Keratinocyte (primary cell): ENCODE measurements around the gene MIR17HG. TPM values are rescaled to one million over a fixed set of nuclear protein-coding genes. Genes with fewer than 3 reads are reported as not detected.
"Not testable (repeated sequence)": the region's sequence is repeated elsewhere in the genome, so short reads cannot be mapped to it uniquely, and the experiment has no call there.

Experiments used
- DNase-seq: peaks from one replicate; pipeline ENCODE4 v3.0.0-alpha.2; 2011; ENCODE audit warnings: low read depth, missing footprints, low spot score
- FAIRE-seq: peaks from 2 replicates; lab custom pipeline; 2011; peaks lifted over from hg19 to GRCh38; lab: Jason Lieb, UNC
- H2AFZ ChIP-seq: 2 replicates; pipeline ENCODE4 v1.6.0; 2012; ENCODE audit warnings: low read length, control low read depth, inconsistent platforms; ENCODE audit not compliant: control insufficient read depth
- H3K27ac ChIP-seq: 2 replicates; pipeline ENCODE4 v1.5.1; 2011; ENCODE audit warnings: low read length; ENCODE audit not compliant: control insufficient read depth, insufficient read depth
- H3K27me3 ChIP-seq: 3 replicates; pipeline ENCODE4 v1.6.0; 2011; ENCODE audit warnings: low read length; ENCODE audit not compliant: control insufficient read depth, insufficient read depth; ENCODE audit errors: extremely low read depth
- H3K36me3 ChIP-seq, 2 experiments: 2 replicates in 1 of 2; 3 replicates in 1 of 2; pipeline ENCODE4 v1.5.1; 2011; ENCODE audit warnings: low read length in 2 of 2, mild to moderate bottlenecking in 1 of 2; ENCODE audit not compliant: control insufficient read depth in 2 of 2, insufficient read depth in 2 of 2; ENCODE audit errors: extremely low read depth in 1 of 2
- H3K4me1 ChIP-seq: 3 replicates; pipeline ENCODE4 v1.5.1; 2011; ENCODE audit warnings: low read length; ENCODE audit not compliant: control insufficient read depth, insufficient read depth; ENCODE audit errors: extremely low read depth
- H3K4me2 ChIP-seq: 3 replicates; pipeline ENCODE4 v1.6.0; 2011; ENCODE audit warnings: low read depth, low read length; ENCODE audit not compliant: control insufficient read depth, insufficient read depth; ENCODE audit errors: extremely low read depth
- H3K4me3 ChIP-seq, 3 experiments: fragments of 200-600 bp in 1 of 3; sonication (generic) in 1 of 3; 2 replicates in 2 of 3; 3 replicates in 1 of 3; pipeline ENCODE4 v1.5.1; 2011 to 2016; ENCODE audit warnings: low read length in 3 of 3, mild to moderate bottlenecking in 3 of 3, control low read depth in 2 of 3, inconsistent platforms in 1 of 3, low read depth in 1 of 3, mixed read lengths in 1 of 3, mixed run types in 1 of 3, moderate library complexity in 1 of 3; ENCODE audit not compliant: control insufficient read depth in 2 of 3, insufficient read depth in 2 of 3; ENCODE audit errors: extremely low read depth in 1 of 3
- H3K79me2 ChIP-seq: 2 replicates; pipeline ENCODE4 v1.6.0; 2012; ENCODE audit warnings: low read length; ENCODE audit not compliant: control insufficient read depth, insufficient read depth
- H3K9ac ChIP-seq: 3 replicates; pipeline ENCODE4 v1.6.0; 2011; ENCODE audit warnings: low read length; ENCODE audit not compliant: control insufficient read depth, insufficient read depth; ENCODE audit errors: extremely low read depth
- H3K9me1 ChIP-seq: 3 replicates; pipeline ENCODE4 v1.6.0; 2011; ENCODE audit warnings: low read length; ENCODE audit not compliant: control insufficient read depth, insufficient read depth; ENCODE audit errors: extremely low read depth
- H3K9me3 ChIP-seq: 2 replicates; pipeline ENCODE4 v1.5.1; 2012; ENCODE audit warnings: low read depth, low read length; ENCODE audit not compliant: control insufficient read depth
- H4K20me1 ChIP-seq: 3 replicates; pipeline ENCODE4 v1.6.0; 2011; ENCODE audit warnings: low read length; ENCODE audit not compliant: control insufficient read depth, insufficient read depth; ENCODE audit errors: extremely low read depth
- EZH2 ChIP-seq: IDR thresholded peaks from one replicate; pipeline ENCODE4 v1.6.1; 2012; ENCODE audit warnings: inconsistent platforms, mild to moderate bottlenecking, low read length, moderate library complexity
- dilution Hi-C: fragments of 300-500 bp; cut with MboI; formaldehyde crosslinking; loops from one replicate; pipeline ENCODE4 v1.7.0; 2020; ENCODE audit warnings: low sequenced_read_pairs; ENCODE audit not compliant: extremely low pct_ligation_motif_present
- polyA plus RNA-seq, 5 experiments: library from polyadenylated mRNA; depleted of rRNA in 3 of 5; stranded (reverse) in 3 of 5; stranded (forward) in 1 of 5; unstranded in 1 of 5; fragments of >200 nt; gene quantifications; 1 replicate in 1 of 5; 2 replicates in 3 of 5; 3 replicates in 1 of 5; pipeline versions ENCODE4 v1.2.1 to v1.2.3, GENCODE V29; 2011 to 2012; ENCODE audit warnings: missing spikeins in 2 of 5, low read depth in 1 of 5, low replicate concordance in 1 of 5
- TF ChIP-seq, protein P1 (sequence below), 3 experiments: IDR thresholded peaks in 1 of 3; conservative IDR thresholded peaks in 1 of 3; optimal IDR thresholded peaks in 1 of 3; 2 replicates in 2 of 3; 3 replicates in 1 of 3; pipeline versions ENCODE3 to v1.5.1; 2011; ENCODE audit warnings: low read length in 3 of 3, mild to moderate bottlenecking in 3 of 3, moderate library complexity in 2 of 3, control low read depth in 1 of 3, inconsistent platforms in 1 of 3; ENCODE audit not compliant: insufficient read depth in 2 of 3; ENCODE audit errors: extremely low read depth in 1 of 3

The MIR17HG gene
- polyA plus RNA-seq, 1 donor (not counting 4 experiments of a cell fraction or from before 2014, with no cell fraction given) = 2.9 TPM

DNA sequence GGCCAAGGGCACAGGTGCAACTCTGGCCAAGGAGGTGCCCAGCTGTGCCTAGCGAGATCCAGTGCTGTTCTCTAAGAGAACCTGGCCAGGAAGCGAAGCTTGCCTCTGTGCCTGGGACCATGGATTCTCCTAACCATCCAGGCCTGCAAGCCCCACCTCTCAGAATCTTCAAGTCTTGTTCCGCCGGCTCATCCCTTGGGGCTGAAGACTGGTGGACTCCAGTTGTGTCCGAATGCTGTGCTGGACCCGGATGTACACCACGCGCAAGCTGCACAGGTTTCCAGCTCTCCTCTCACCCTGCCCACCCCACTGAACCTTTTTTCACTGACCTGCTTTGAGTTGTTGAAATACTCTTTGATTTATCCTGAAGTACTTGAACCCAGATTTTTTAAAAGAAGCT is 27.5 kb upstream of the MIR17HG start:
- dilution Hi-C loops = no loop called here
- DNase-seq = no peak
- H2AFZ ChIP-seq = no peak overlapping the region
- no peaks in the 10 kb centered on the region for H3K9me1 ChIP-seq
- no peak overlapping the region for H3K4me3 ChIP-seq
- no peaks in the 10 kb centered on the region for H3K79me2 ChIP-seq
- H3K27me3 ChIP-seq = no peaks in the 10 kb centered on the region
- FAIRE-seq = no peak
- no peaks in the 10 kb centered on the region for H3K9me3 ChIP-seq
- no peaks in the 10 kb centered on the region for H3K4me1 ChIP-seq
- no peak overlapping the region for H3K9ac ChIP-seq
- H4K20me1 ChIP-seq = no peaks in the 10 kb centered on the region
- TF ChIP-seq EZH2 = no peak
- H3K27ac ChIP-seq = no peak overlapping the region
- H3K4me2 ChIP-seq = no peak overlapping the region
- H3K36me3 ChIP-seq = no peaks in the 10 kb centered on the region

GRCh38 chr13:91320990-91321389 is 26.5 kb upstream of the MIR17HG start:
- H3K4me1 ChIP-seq, H3K9ac ChIP-seq, H3K79me2 ChIP-seq, H3K9me1 ChIP-seq, H4K20me1 ChIP-seq, FAIRE-seq, DNase-seq, H3K4me2 ChIP-seq, H3K4me3 ChIP-seq, dilution Hi-C loops, H3K36me3 ChIP-seq, H3K27ac ChIP-seq, H2AFZ ChIP-seq, H3K9me3 ChIP-seq, H3K27me3 ChIP-seq: not testable (repeated sequence)

- Histone ChIP-seq H3K79me2 (no peaks in the 10 kb centered on the region), H3K9ac (no peak overlapping the region), H3K4me1 (no peaks in the 10 kb centered on the region), H3K27me3 (no peaks in the 10 kb centered on the region), H3K9me1 (no peaks in the 10 kb centered on the region), H3K4me2 (no peak overlapping the region), H2AFZ (no peak overlapping the region), H3K36me3 (no peaks in the 10 kb centered on the region), H3K4me3 (no peak overlapping the region), H3K27ac (no peak overlapping the region), H3K9me3 (no peaks in the 10 kb centered on the region), H4K20me1 (no peaks in the 10 kb centered on the region)
- dilution Hi-C loops = no loop called here
- TF ChIP-seq, protein P1, sequence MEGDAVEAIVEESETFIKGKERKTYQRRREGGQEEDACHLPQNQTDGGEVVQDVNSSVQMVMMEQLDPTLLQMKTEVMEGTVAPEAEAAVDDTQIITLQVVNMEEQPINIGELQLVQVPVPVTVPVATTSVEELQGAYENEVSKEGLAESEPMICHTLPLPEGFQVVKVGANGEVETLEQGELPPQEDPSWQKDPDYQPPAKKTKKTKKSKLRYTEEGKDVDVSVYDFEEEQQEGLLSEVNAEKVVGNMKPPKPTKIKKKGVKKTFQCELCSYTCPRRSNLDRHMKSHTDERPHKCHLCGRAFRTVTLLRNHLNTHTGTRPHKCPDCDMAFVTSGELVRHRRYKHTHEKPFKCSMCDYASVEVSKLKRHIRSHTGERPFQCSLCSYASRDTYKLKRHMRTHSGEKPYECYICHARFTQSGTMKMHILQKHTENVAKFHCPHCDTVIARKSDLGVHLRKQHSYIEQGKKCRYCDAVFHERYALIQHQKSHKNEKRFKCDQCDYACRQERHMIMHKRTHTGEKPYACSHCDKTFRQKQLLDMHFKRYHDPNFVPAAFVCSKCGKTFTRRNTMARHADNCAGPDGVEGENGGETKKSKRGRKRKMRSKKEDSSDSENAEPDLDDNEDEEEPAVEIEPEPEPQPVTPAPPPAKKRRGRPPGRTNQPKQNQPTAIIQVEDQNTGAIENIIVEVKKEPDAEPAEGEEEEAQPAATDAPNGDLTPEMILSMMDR (optimal IDR thresholded peaks at IDR 0.05 in 1 of 3, IDR thresholded peaks at IDR 0.05 in 1 of 3, conservative IDR thresholded peaks at IDR 0.05 in 1 of 3; ENCODE audit: extremely low read depth in 1 of 3, insufficient read depth in 2 of 3, low read length in 3 of 3) = no peak
- TF ChIP-seq EZH2 = no peak
- DNase-seq (no peak), FAIRE-seq (no peak)
Measured at GRCh38 chr13:91323349-91323748, 24.1 kb upstream of the MIR17HG start.
